ENCODE data around the gene SORCS2. TPM values are rescaled to one million over a fixed set of nuclear protein-coding genes. Genes with fewer than 3 reads are reported as not detected.

Gene SORCS2
- total RNA-seq, 1 donor from 2014 or later = 5.2 TPM

- Mint-ChIP-seq H3K4me1 (peaks cover 33% of the 10 kb centered on the region), H3K36me3 (no peaks in the 10 kb centered on the region), H3K9me3 (peaks cover 2% of the 10 kb centered on the region), H3K4me3 (no peak overlapping the region), H3K27ac (no peak overlapping the region), H3K27me3 (ENCODE audit: insufficient read depth, low read depth) (peaks cover 2% of the 10 kb centered on the region)
- Histone ChIP-seq H3K4me3 (no peak overlapping the region), H3F3A (ENCODE audit: low read depth) (no peaks in the 10 kb centered on the region), H2AFZ (replicated peaks) (no peak overlapping the region), H3K79me2 (ENCODE audit: low read depth) (no peaks in the 10 kb centered on the region), H3K4me1 (peaks cover 11% of the 10 kb centered on the region), H3K4me2 (no peak overlapping the region), H3K27me3 (no peaks in the 10 kb centered on the region), H4K20me1 (ENCODE audit: low read depth) (peaks cover 8% of the 10 kb centered on the region), H3K9ac (no peak overlapping the region), H3K9me3 (ENCODE audit: low read depth) (no peaks in the 10 kb centered on the region), H3K36me3 (no peaks in the 10 kb centered on the region), H3K27ac (no peak overlapping the region)
- TF ChIP-seq EZH2phosphoT487 (IDR thresholded peaks at IDR 0.05) = no peak
- no peak for TF ChIP-seq EZH2 (IDR thresholded peaks at IDR 0.05)
- DNase-seq (ENCODE audit: low spot score) = no peak
Measured at GRCh38 chr4:7286798-7287197, 94.5 kb downstream of the SORCS2 start.

GRCh38 chr4:7287274-7287917 is 95.1 kb downstream of the SORCS2 start:
- Mint-ChIP-seq H3K27me3 (ENCODE audit: insufficient read depth, low read depth) (peaks cover 2% of the 10 kb centered on the region), H3K4me3 (no peak overlapping the region), H3K27ac (peak overlapping the region; percentile 53), H3K36me3 (no peaks in the 10 kb centered on the region), H3K9me3 (peaks cover 2% of the 10 kb centered on the region), H3K4me1 (peaks cover 30% of the 10 kb centered on the region)
- H3F3A ChIP-seq (ENCODE audit: low read depth) = no peaks in the 10 kb centered on the region
- H3K9me3 ChIP-seq (ENCODE audit: low read depth) = no peaks in the 10 kb centered on the region
- TF ChIP-seq CTCF (IDR thresholded peaks at IDR 0.05) (no peak), EZH2phosphoT487 (IDR thresholded peaks at IDR 0.05) (no peak), EZH2 (IDR thresholded peaks at IDR 0.05) (no peak)
- H4K20me1 ChIP-seq (ENCODE audit: low read depth) = peaks cover 8% of the 10 kb centered on the region
- no peak overlapping the region for H3K4me3 ChIP-seq
- no peak overlapping the region for H3K9ac ChIP-seq
- H3K27me3 ChIP-seq = no peaks in the 10 kb centered on the region
- H3K27ac ChIP-seq = no peak overlapping the region
- no peak for DNase-seq (ENCODE audit: low spot score)
- no peaks in the 10 kb centered on the region for H3K36me3 ChIP-seq
- H3K4me2 ChIP-seq = no peak overlapping the region
- no peaks in the 10 kb centered on the region for H3K79me2 ChIP-seq (ENCODE audit: low read depth)
- H3K4me1 ChIP-seq = peaks cover 11% of the 10 kb centered on the region
- no peak overlapping the region for H2AFZ ChIP-seq (replicated peaks)

- H3K4me1 ChIP-seq = peaks cover 11% of the 10 kb centered on the region
Measured at GRCh38 chr4:7287918-7288280, 95.6 kb downstream of the SORCS2 start.

More at GRCh38 chr4:7287918-7288280, 95.6 kb downstream of the SORCS2 start:
- Histone ChIP-seq H3F3A (ENCODE audit: low read depth) (no peaks in the 10 kb centered on the region), H4K20me1 (ENCODE audit: low read depth) (peaks cover 8% of the 10 kb centered on the region), H3K36me3 (no peaks in the 10 kb centered on the region), H3K79me2 (ENCODE audit: low read depth) (no peaks in the 10 kb centered on the region), H3K27me3 (no peaks in the 10 kb centered on the region), H3K27ac (no peak overlapping the region), H3K4me2 (no peak overlapping the region), H3K9me3 (ENCODE audit: low read depth) (no peaks in the 10 kb centered on the region), H2AFZ (replicated peaks) (no peak overlapping the region), H3K4me3 (no peak overlapping the region), H3K9ac (no peak overlapping the region)
- H3K27me3 Mint-ChIP-seq (ENCODE audit: insufficient read depth, low read depth) = peaks cover 4% of the 10 kb centered on the region
- no peak overlapping the region for H3K4me3 Mint-ChIP-seq
- peaks cover 30% of the 10 kb centered on the region for H3K4me1 Mint-ChIP-seq
- no peak for DNase-seq (ENCODE audit: low spot score)
- no peaks in the 10 kb centered on the region for H3K36me3 Mint-ChIP-seq
- TF ChIP-seq EZH2 (IDR thresholded peaks at IDR 0.05) (no peak), EZH2phosphoT487 (IDR thresholded peaks at IDR 0.05) (no peak), CTCF (IDR thresholded peaks at IDR 0.05) (no peak)
- H3K27ac Mint-ChIP-seq = no peak overlapping the region
- H3K9me3 Mint-ChIP-seq = peaks cover 2% of the 10 kb centered on the region

All from neural progenitor cell (in vitro differentiated cells).